ENCODE results near the gene LGR6.

LGR6 gene

GRCh38 chr1:202213361-202214088 is 19.9 kb downstream of the LGR6 start:
- peaks cover 15% of the 10 kb centered on the region for H3K27me3 ChIP-seq (ENCODE audit: control insufficient read depth, insufficient read depth, low read length)
- no peaks in the 10 kb centered on the region for H3K36me3 ChIP-seq (ENCODE audit: control insufficient read depth, insufficient read depth, low read length)
- H3K4me1 ChIP-seq (ENCODE audit: control insufficient read depth, insufficient read depth, low read length) = 0 out of 2 replicates have a peak, but pooled peaks cover 3% of the 10 kb centered on the region
- H3K9me3 ChIP-seq (ENCODE audit: control insufficient read depth, insufficient read depth, low read length) = no peaks in the 10 kb centered on the region
- no peak overlapping the region for H3K27ac ChIP-seq (ENCODE audit: low read depth, low read length)
- H3K4me3 ChIP-seq (ENCODE audit: low read depth, low read length) = peak overlapping the region; percentile 72
- peak overlapping the region; percentile 33; the same call in 1 of the 2 replicates for H3K9ac ChIP-seq (ENCODE audit: low read depth, low read length)

DNA sequence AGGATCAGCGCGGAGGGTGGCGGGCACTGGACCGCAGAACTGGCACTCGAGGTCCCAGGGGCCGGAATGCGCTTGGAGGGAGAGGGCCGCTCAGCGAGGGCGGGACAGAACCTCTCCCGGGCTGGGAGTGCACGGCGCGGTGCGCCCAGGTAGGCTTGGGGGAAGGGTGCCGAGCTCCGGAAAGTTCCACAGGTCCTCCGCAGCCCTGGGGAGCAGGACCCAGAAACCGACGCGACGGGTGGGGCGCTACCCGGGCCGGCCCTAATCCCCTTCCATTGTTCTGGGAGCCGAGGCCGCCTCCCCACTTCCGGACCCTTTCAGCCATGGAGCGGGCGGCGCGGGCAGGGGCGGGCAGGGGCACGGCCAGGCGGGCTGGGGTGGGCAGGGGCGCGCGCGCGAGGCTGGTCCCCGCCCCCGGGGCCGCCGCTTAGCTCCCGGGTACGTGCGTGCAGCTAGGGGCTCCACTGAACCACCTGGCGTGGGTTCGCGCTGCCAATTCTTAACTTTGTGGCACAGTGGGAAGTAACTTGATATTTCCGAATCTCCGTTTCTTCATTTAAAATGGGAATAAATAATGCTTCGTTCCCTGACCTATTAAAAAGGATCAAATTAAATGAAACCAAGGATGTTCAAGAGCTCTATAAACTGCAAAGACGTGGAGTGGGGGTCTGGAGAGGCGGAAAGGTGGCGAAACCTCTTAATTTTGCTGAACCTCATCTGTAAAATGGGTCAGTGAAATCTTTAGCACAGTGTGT is 20.7 kb downstream of the LGR6 start:
- no peaks in the 10 kb centered on the region for H3K36me3 ChIP-seq (ENCODE audit: control insufficient read depth, insufficient read depth, low read length)
- H3K27ac ChIP-seq (ENCODE audit: low read depth, low read length) = no peak overlapping the region
- 0 out of 2 replicates have a peak, but pooled peaks cover 3% of the 10 kb centered on the region for H3K4me1 ChIP-seq (ENCODE audit: control insufficient read depth, insufficient read depth, low read length)
- H3K9me3 ChIP-seq (ENCODE audit: control insufficient read depth, insufficient read depth, low read length) = no peaks in the 10 kb centered on the region
- H3K4me3 ChIP-seq (ENCODE audit: low read depth, low read length) = peak overlapping the region; percentile 72
- H3K27me3 ChIP-seq (ENCODE audit: control insufficient read depth, insufficient read depth, low read length) = peaks cover 15% of the 10 kb centered on the region
- H3K9ac ChIP-seq (ENCODE audit: low read depth, low read length) = peak overlapping the region; percentile 33; the same call in 1 of the 2 replicates

GRCh38 chr1:202215472-202216130 is 22.0 kb downstream of the LGR6 start:
- Histone ChIP-seq H3K4me1 (ENCODE audit: control insufficient read depth, insufficient read depth, low read length) (0 out of 2 replicates have a peak, but pooled peaks cover 3% of the 10 kb centered on the region), H3K27ac (ENCODE audit: low read depth, low read length) (no peak overlapping the region), H3K9ac (ENCODE audit: low read depth, low read length) (no peak overlapping the region), H3K4me3 (ENCODE audit: low read depth, low read length) (no peak overlapping the region), H3K9me3 (ENCODE audit: control insufficient read depth, insufficient read depth, low read length) (no peaks in the 10 kb centered on the region), H3K27me3 (ENCODE audit: control insufficient read depth, insufficient read depth, low read length) (peaks cover 15% of the 10 kb centered on the region), H3K36me3 (ENCODE audit: control insufficient read depth, insufficient read depth, low read length) (no peaks in the 10 kb centered on the region)

DNA sequence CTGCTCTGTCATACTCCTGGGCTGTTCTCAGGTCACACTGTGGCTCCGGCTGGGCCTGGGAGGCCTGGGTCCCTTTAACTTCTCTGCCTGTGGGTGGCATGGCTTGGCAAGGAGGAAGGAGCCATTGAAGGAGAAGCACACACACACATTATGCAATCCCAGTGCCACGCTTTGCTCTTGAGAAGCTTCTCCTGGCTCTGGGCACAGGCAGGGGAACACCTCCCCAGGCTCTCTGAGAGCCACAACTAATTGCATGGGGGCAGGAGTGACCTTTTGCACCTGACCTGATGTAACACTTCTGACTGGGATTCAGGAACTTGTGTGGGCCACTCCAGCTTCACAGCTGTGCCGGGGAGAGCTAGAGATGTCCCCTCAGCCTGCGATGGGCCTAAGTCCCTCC is 23.1 kb downstream of the LGR6 start:
- H3K9ac ChIP-seq (ENCODE audit: low read depth, low read length) = no peak overlapping the region

DNA sequence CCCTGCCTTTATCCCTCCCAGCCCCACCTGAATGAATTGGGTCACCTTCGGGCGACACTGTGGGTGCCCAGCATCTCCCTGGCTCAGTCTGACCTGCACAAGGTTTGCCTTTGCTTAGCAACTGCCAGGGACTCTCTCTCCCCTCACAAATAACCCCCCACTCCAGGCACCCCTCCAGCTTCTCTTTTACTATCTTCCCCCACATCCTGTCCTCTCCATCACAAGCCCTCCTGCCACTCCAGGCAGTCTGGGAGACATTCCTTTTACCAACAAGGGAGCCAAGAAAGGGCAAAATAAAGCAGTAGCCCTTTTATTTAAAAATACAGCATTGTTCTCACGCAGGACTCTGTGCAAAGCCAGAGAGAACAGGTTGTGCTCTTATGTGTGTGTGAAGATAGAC is 23.9 kb downstream of the LGR6 start:
- no peaks in the 10 kb centered on the region for H3K36me3 ChIP-seq (ENCODE audit: control insufficient read depth, insufficient read depth, low read length)
- H3K9me3 ChIP-seq (ENCODE audit: control insufficient read depth, insufficient read depth, low read length) = no peaks in the 10 kb centered on the region
- peaks cover 15% of the 10 kb centered on the region for H3K27me3 ChIP-seq (ENCODE audit: control insufficient read depth, insufficient read depth, low read length)
- H3K4me1 ChIP-seq (ENCODE audit: control insufficient read depth, insufficient read depth, low read length) = 0 out of 2 replicates have a peak, but pooled peaks cover 7% of the 10 kb centered on the region
- no peak overlapping the region for H3K9ac ChIP-seq (ENCODE audit: low read depth, low read length)
- no peak overlapping the region for H3K4me3 ChIP-seq (ENCODE audit: low read depth, low read length)
- no peak overlapping the region for H3K27ac ChIP-seq (ENCODE audit: low read depth, low read length)

More for the DNA sequence above, 23.1 kb downstream of the LGR6 start:
- no peaks in the 10 kb centered on the region for H3K9me3 ChIP-seq (ENCODE audit: control insufficient read depth, insufficient read depth, low read length)
- peaks cover 15% of the 10 kb centered on the region for H3K27me3 ChIP-seq (ENCODE audit: control insufficient read depth, insufficient read depth, low read length)
- no peak overlapping the region for H3K4me3 ChIP-seq (ENCODE audit: low read depth, low read length)
- H3K27ac ChIP-seq (ENCODE audit: low read depth, low read length) = no peak overlapping the region
- no peaks in the 10 kb centered on the region for H3K36me3 ChIP-seq (ENCODE audit: control insufficient read depth, insufficient read depth, low read length)
- 0 out of 2 replicates have a peak, but pooled peaks cover 3% of the 10 kb centered on the region for H3K4me1 ChIP-seq (ENCODE audit: control insufficient read depth, insufficient read depth, low read length)

- Histone ChIP-seq H3K27me3 (ENCODE audit: control insufficient read depth, insufficient read depth, low read length) (peaks cover 15% of the 10 kb centered on the region), H3K27ac (ENCODE audit: low read depth, low read length) (no peak overlapping the region), H3K9ac (ENCODE audit: low read depth, low read length) (no peak overlapping the region), H3K4me3 (ENCODE audit: low read depth, low read length) (no peak overlapping the region), H3K4me1 (ENCODE audit: control insufficient read depth, insufficient read depth, low read length) (0 out of 2 replicates have a peak, but pooled peaks cover 7% of the 10 kb centered on the region), H3K36me3 (ENCODE audit: control insufficient read depth, insufficient read depth, low read length) (no peaks in the 10 kb centered on the region), H3K9me3 (ENCODE audit: control insufficient read depth, insufficient read depth, low read length) (no peaks in the 10 kb centered on the region)
Observed at GRCh38 chr1:202217951-202218350, 24.4 kb downstream of the LGR6 start.

GRCh38 chr1:202220733-202221132 is 27.1 kb downstream of the LGR6 start:
- Histone ChIP-seq H3K9me3 (ENCODE audit: control insufficient read depth, insufficient read depth, low read length) (no peaks in the 10 kb centered on the region), H3K27ac (ENCODE audit: low read depth, low read length) (no peak overlapping the region), H3K4me3 (ENCODE audit: low read depth, low read length) (no peak overlapping the region), H3K4me1 (ENCODE audit: control insufficient read depth, insufficient read depth, low read length) (0 out of 2 replicates have a peak, but pooled peaks cover 7% of the 10 kb centered on the region), H3K36me3 (ENCODE audit: control insufficient read depth, insufficient read depth, low read length) (no peaks in the 10 kb centered on the region), H3K9ac (ENCODE audit: low read depth, low read length) (no peak overlapping the region), H3K27me3 (ENCODE audit: control insufficient read depth, insufficient read depth, low read length) (peaks cover 3% of the 10 kb centered on the region; the same call in 1 of the 2 replicates)

GRCh38 chr1:202221911-202222909 is 28.6 kb downstream of the LGR6 start:
- H3K9ac ChIP-seq (ENCODE audit: low read depth, low read length) = no peak overlapping the region
- 0 out of 2 replicates have a peak, but pooled peaks cover 4% of the 10 kb centered on the region for H3K4me1 ChIP-seq (ENCODE audit: control insufficient read depth, insufficient read depth, low read length)
- H3K4me3 ChIP-seq (ENCODE audit: low read depth, low read length) = no peak overlapping the region
- H3K27me3 ChIP-seq (ENCODE audit: control insufficient read depth, insufficient read depth, low read length) = no peaks in the 10 kb centered on the region
- H3K27ac ChIP-seq (ENCODE audit: low read depth, low read length) = no peak overlapping the region
- H3K36me3 ChIP-seq (ENCODE audit: control insufficient read depth, insufficient read depth, low read length) = no peaks in the 10 kb centered on the region
- no peaks in the 10 kb centered on the region for H3K9me3 ChIP-seq (ENCODE audit: control insufficient read depth, insufficient read depth, low read length)

GRCh38 chr1:202223121-202223860 is 29.7 kb downstream of the LGR6 start:
- H3K9ac ChIP-seq (ENCODE audit: low read depth, low read length) = no peak overlapping the region
- H3K27ac ChIP-seq (ENCODE audit: low read depth, low read length) = no peak overlapping the region
- no peaks in the 10 kb centered on the region for H3K9me3 ChIP-seq (ENCODE audit: control insufficient read depth, insufficient read depth, low read length)
- H3K4me1 ChIP-seq (ENCODE audit: control insufficient read depth, insufficient read depth, low read length) = 0 out of 2 replicates have a peak, but pooled peaks cover 4% of the 10 kb centered on the region
- no peaks in the 10 kb centered on the region for H3K27me3 ChIP-seq (ENCODE audit: control insufficient read depth, insufficient read depth, low read length)
- no peak overlapping the region for H3K4me3 ChIP-seq (ENCODE audit: low read depth, low read length)
- no peaks in the 10 kb centered on the region for H3K36me3 ChIP-seq (ENCODE audit: control insufficient read depth, insufficient read depth, low read length)
